H1 (cell line): ENCODE data around the gene TP73. TPM values are rescaled to one million over a fixed set of nuclear protein-coding genes. Genes with fewer than 3 reads are reported as not detected.

Experiments
- CTCF ChIA-PET: fragments of 300-600 bp; sonication (Branson Sonifier 250); formaldehyde crosslinking; loops from one replicate; lab custom pipeline; 2021; ENCODE audit not compliant: partially characterized antibody; lab: Charles Lee
- POLR2A ChIA-PET: fragments of 300-600 bp; sonication (Branson Sonifier 250); formaldehyde crosslinking; loops from one replicate; lab custom pipeline; 2021; ENCODE audit warnings: inconsistent platforms; ENCODE audit not compliant: partially characterized antibody; lab: Charles Lee
- DNase-seq, 2 experiments: peaks; one replicate each; pipeline versions ENCODE4 v3.0.0 to v3.0.0-alpha.2; 2010 to 2022; ENCODE audit warnings: low spot score in 2 of 2, low read depth in 1 of 2, mixed read lengths in 1 of 2
- FAIRE-seq: peaks from 2 replicates; lab custom pipeline; 2011; peaks lifted over from hg19 to GRCh38; lab: Jason Lieb, UNC
- H2AFZ ChIP-seq: 2 replicates; pipeline ENCODE4 v1.8.1; 2012; ENCODE audit warnings: low read length, inconsistent platforms
- H2AK5ac ChIP-seq: 2 replicates; pipeline ENCODE4 v1.6.1; 2013; ENCODE audit warnings: low read depth, low read length
- H2BK120ac ChIP-seq: replicated peaks from 2 replicates; pipeline ENCODE3; 2013; ENCODE audit warnings: low read depth, low read length, inconsistent platforms
- H2BK12ac ChIP-seq: 2 replicates; pipeline ENCODE4 v1.6.1; 2013; ENCODE audit warnings: low read depth, low read length
- H2BK15ac ChIP-seq: 2 replicates; pipeline ENCODE4 v1.6.1; 2013; ENCODE audit warnings: low read length
- H2BK20ac ChIP-seq: 2 replicates; pipeline ENCODE4 v1.6.1; 2013; ENCODE audit warnings: low read length
- H2BK5ac ChIP-seq: 2 replicates; pipeline ENCODE4 v1.6.1; 2013; ENCODE audit warnings: low read depth, low read length
- H3K14ac ChIP-seq: 2 replicates; pipeline ENCODE4 v1.6.1; 2013; ENCODE audit warnings: inconsistent platforms; ENCODE audit not compliant: insufficient read length
- H3K18ac ChIP-seq: 2 replicates; pipeline ENCODE4 v1.6.1; 2013; ENCODE audit warnings: low read length; ENCODE audit errors: extremely low read depth
- H3K23ac ChIP-seq: 2 replicates; pipeline ENCODE4 v1.6.1; 2013; ENCODE audit warnings: inconsistent platforms; ENCODE audit not compliant: insufficient read length
- H3K23me2 ChIP-seq: 2 replicates; pipeline ENCODE4 v1.6.1; 2013; ENCODE audit warnings: low read depth, low read length
- H3K27ac ChIP-seq: 2 replicates; pipeline ENCODE4 v1.6.1; 2011; ENCODE audit warnings: low read depth, low read length, inconsistent platforms
- H3K27me3 ChIP-seq, 4 experiments: replicated peaks in 1 of 4; 1 replicate in 1 of 4; 2 replicates in 3 of 4; pipeline versions ENCODE4 v1.6.1 to v1.8.1; 2011 to 2013; ENCODE audit warnings: low read length in 3 of 4, mild to moderate bottlenecking in 3 of 4, inconsistent platforms in 2 of 4, mixed read lengths in 2 of 4, moderate library complexity in 1 of 4; ENCODE audit not compliant: control insufficient read depth in 3 of 4, insufficient read depth in 3 of 4; ENCODE audit errors: extremely low read depth in 1 of 4
- H3K36me3 ChIP-seq, 4 experiments: 2 replicates each; pipeline versions ENCODE4 v1.6.1 to v1.8.1; 2011 to 2013; ENCODE audit warnings: mild to moderate bottlenecking in 4 of 4, low read length in 3 of 4, moderate library complexity in 2 of 4, control low read depth in 1 of 4, inconsistent platforms in 1 of 4; ENCODE audit not compliant: insufficient read depth in 4 of 4, control insufficient read depth in 2 of 4
- H3K4ac ChIP-seq: replicated peaks from 2 replicates; pipeline ENCODE3; 2013; ENCODE audit warnings: low read length, low read depth, mixed read lengths, inconsistent platforms; ENCODE audit not compliant: insufficient read length
- H3K4me1 ChIP-seq, 4 experiments: replicated peaks in 1 of 4; 1 replicate in 1 of 4; 2 replicates in 3 of 4; pipeline versions ENCODE4 v1.6.1 to v1.8.1; 2011 to 2013; ENCODE audit warnings: low read length in 3 of 4, inconsistent platforms in 2 of 4, mixed read lengths in 1 of 4; ENCODE audit not compliant: insufficient read depth in 4 of 4, control insufficient read depth in 3 of 4
- H3K4me2 ChIP-seq, 2 experiments: 2 replicates each; pipeline versions ENCODE4 v1.6.1 to v1.8.1; 2011 to 2013; ENCODE audit warnings: low read depth in 2 of 2, low read length in 2 of 2, control low read depth in 1 of 2, inconsistent platforms in 1 of 2, mild to moderate bottlenecking in 1 of 2; ENCODE audit not compliant: insufficient read depth in 1 of 2
- H3K4me3 ChIP-seq, 4 experiments: fragments of 200-600, 300-600 bp in 1 of 4; sonication (generic), shearing (Covaris generic), sonication (Bioruptor Twin) in 1 of 4; 2 replicates each; pipeline versions ENCODE4 v1.5.1 to v1.8.1; 2011 to 2016; ENCODE audit warnings: low read length in 4 of 4, low read depth in 3 of 4, control low read depth in 2 of 4, inconsistent platforms in 2 of 4, mild to moderate bottlenecking in 2 of 4, mixed read lengths in 1 of 4, moderate library complexity in 1 of 4; ENCODE audit not compliant: insufficient read depth in 2 of 4; ENCODE audit errors: extremely low read depth in 1 of 4
- H3K56ac ChIP-seq: replicated peaks from 2 replicates; pipeline ENCODE3; 2013; ENCODE audit warnings: low read depth, mild to moderate bottlenecking, mixed read lengths, low read length, inconsistent platforms; ENCODE audit not compliant: insufficient read length
- H3K79me1 ChIP-seq: 2 replicates; pipeline ENCODE4 v1.6.1; 2013; ENCODE audit warnings: low read depth, low read length, control low read depth
- H3K79me2 ChIP-seq, 2 experiments: 2 replicates each; pipeline versions ENCODE4 v1.6.1 to v1.8.1; 2012 to 2013; ENCODE audit warnings: low read length in 2 of 2, mild to moderate bottlenecking in 2 of 2, inconsistent platforms in 1 of 2; ENCODE audit not compliant: insufficient read depth in 2 of 2, control insufficient read depth in 1 of 2
- H3K9ac ChIP-seq, 4 experiments: replicated peaks in 1 of 4; 1 replicate in 1 of 4; 2 replicates in 3 of 4; pipeline versions ENCODE4 v1.6.1 to v1.8.1; 2011 to 2013; ENCODE audit warnings: low read depth in 3 of 4, low read length in 3 of 4, control low read depth in 2 of 4, mild to moderate bottlenecking in 2 of 4, moderate library complexity in 2 of 4, inconsistent platforms in 1 of 4; ENCODE audit errors: extremely low read depth in 1 of 4
- H3K9me3 ChIP-seq, 2 experiments: 2 replicates each; pipeline versions ENCODE4 v1.6.1 to v1.8.1; 2012 to 2013; ENCODE audit warnings: mild to moderate bottlenecking in 2 of 2, moderate library complexity in 2 of 2, control low read depth in 1 of 2, inconsistent platforms in 1 of 2, low read depth in 1 of 2, low read length in 1 of 2, mixed read lengths in 1 of 2; ENCODE audit not compliant: insufficient read depth in 2 of 2
- H4K20me1 ChIP-seq, 2 experiments: replicated peaks in 1 of 2; 2 replicates each; pipeline versions ENCODE3 to v1.8.1; 2011 to 2013; ENCODE audit warnings: inconsistent platforms in 2 of 2, low read length in 2 of 2, mild to moderate bottlenecking in 1 of 2; ENCODE audit not compliant: insufficient read depth in 2 of 2, control insufficient read depth in 1 of 2
- H4K5ac ChIP-seq: 2 replicates; pipeline ENCODE4 v1.6.1; 2013; ENCODE audit warnings: low read length, low read depth, mixed read lengths, inconsistent platforms; ENCODE audit not compliant: insufficient read length
- H4K8ac ChIP-seq: 2 replicates; pipeline ENCODE4 v1.8.0; 2013; ENCODE audit warnings: mild to moderate bottlenecking, moderate library complexity, low read length, inconsistent platforms; ENCODE audit not compliant: insufficient read depth; ENCODE audit errors: extremely low read depth
- H4K91ac ChIP-seq: replicated peaks from 2 replicates; pipeline ENCODE3; 2013; ENCODE audit warnings: low read length, mixed read lengths, inconsistent platforms; ENCODE audit not compliant: insufficient read length
- CTBP2 ChIP-seq: IDR thresholded peaks from 2 replicates; pipeline ENCODE4 v1.7.0; 2011; ENCODE audit warnings: borderline replicate concordance, mild to moderate bottlenecking, moderate library complexity, mixed read lengths, low read length; ENCODE audit not compliant: insufficient read depth, insufficient read length
- EP300 ChIP-seq, 2 experiments: IDR thresholded peaks; 1 replicate in 1 of 2; 2 replicates in 1 of 2; pipeline ENCODE4 v1.6.1; 2011 to 2012; ENCODE audit warnings: low read depth in 2 of 2, low read length in 2 of 2, mild to moderate bottlenecking in 2 of 2, borderline replicate concordance in 1 of 2, inconsistent platforms in 1 of 2, moderate library complexity in 1 of 2
- SUZ12 ChIP-seq: fragments of 200-600 bp; sonication (generic); IDR thresholded peaks from 2 replicates; pipeline ENCODE4 v1.6.1; 2012; ENCODE audit warnings: mild to moderate bottlenecking, inconsistent platforms, low read length, moderate library complexity, mixed read lengths
- WGBS, 2 experiments: shearing (Covaris generic) in 1 of 2; methylation state at CpG; one replicate each; pipeline versions ENCODE4 v1.1.6 to v1.1.7; 2013 to 2015; ENCODE audit warnings: low lambda C conversion rate in 2 of 2, mixed read lengths in 2 of 2, inconsistent platforms in 1 of 2, low coverage in 1 of 2, missing lambda C conversion rate in 1 of 2; ENCODE audit not compliant: insufficient replicate concordance in 2 of 2, insufficient coverage in 1 of 2, insufficient read length in 1 of 2; ENCODE audit errors: extremely low coverage in 1 of 2, missing lambda C conversion rate in 1 of 2; 5-methylcytosine and 5-hydroxymethylcytosine counted together
- polyA plus RNA-seq, 7 experiments: library from polyadenylated mRNA; depleted of rRNA in 3 of 7; stranded (reverse) in 5 of 7; unstranded in 2 of 7; fragments of >200 nt in 5 of 7; fragments of 200-250 nt in 2 of 7; gene quantifications; 1 replicate in 5 of 7; 2 replicates in 1 of 7; 4 replicates in 1 of 7; pipeline versions ENCODE4 v1.2.1 to v1.2.3, GENCODE V29; 2011 to 2013; ENCODE audit warnings: missing spikeins in 2 of 7, mixed read lengths in 2 of 7
- total RNA-seq: library from RNA; stranded (reverse); fragmentation: NEBNext Ultra II Directional; extraction: Animal tissue kit (Norgen Biotek cat#: 25700); gene quantifications from 2 replicates; pipeline ENCODE4 v1.2.1, GENCODE V29; 2021

TP73 gene
- total and polyA plus RNA-seq, 2 of the 8 experiments (the other 6 are each of a cell fraction or from before 2014, with no cell fraction given), result 2.6 to 3.1 TPM

DNA sequence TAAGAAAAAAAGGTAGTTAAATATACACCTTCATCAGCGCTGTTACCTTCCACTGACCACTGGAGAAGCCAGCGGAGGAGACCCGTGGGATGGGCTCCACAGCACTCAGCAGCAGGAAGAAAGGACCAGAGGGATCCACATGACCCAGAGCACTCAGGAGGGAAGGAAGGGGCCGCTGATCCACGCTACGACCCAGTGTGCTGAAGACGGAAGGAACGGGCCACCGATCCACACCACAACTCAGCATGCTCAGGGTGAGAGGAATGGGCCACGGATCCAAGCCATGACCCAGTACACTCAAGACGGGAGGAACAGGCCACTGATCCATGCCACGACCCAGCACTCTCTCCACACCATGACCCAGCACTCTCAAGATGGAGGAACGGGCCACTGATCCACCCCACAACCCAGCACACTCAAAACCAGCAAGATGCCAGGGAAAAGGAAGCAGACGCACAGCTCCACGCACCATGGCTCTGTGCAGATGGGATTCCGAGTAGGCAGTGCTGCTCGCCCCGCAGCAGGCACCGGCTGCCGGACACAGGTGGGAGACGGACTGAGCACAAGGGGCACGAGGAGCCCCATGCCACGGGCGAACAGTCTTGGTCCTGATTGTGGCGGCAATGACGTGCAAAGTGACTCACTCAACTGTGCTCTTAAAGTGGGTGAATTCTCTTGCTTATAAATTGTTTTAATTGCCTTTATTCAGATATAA, 11.1 kb upstream of the TP73 start:
- FAIRE-seq (no peak), DNase-seq (no peak)
- Histone ChIP-seq H3K4me3 (no peak overlapping the region), H3K36me3 (peaks cover 2 to 17% (median 9%) of the 10 kb centered on the region in 4 experiments; a peak in 5 of 8 replicates), H4K91ac (no peak overlapping the region), H2BK5ac (no peak overlapping the region), H3K4me2 (no peak overlapping the region), H4K8ac (no peak overlapping the region), H3K23ac (no peak overlapping the region), H2BK12ac (no peak overlapping the region), H2AFZ (no peak overlapping the region), H4K20me1 (peaks cover 0 to 7% of the 10 kb centered on the region in 2 experiments), H3K4me1 (no peaks in the 10 kb centered on the region), H3K9ac (no peak overlapping the region), H2BK120ac (no peak overlapping the region), H2AK5ac (no peak overlapping the region), H3K18ac (no peak overlapping the region), H2BK20ac (no peak overlapping the region), H3K9me3 (no peaks in the 10 kb centered on the region), H3K14ac (no peak overlapping the region), H3K27me3 (no peaks in the 10 kb centered on the region), H4K5ac (no peak overlapping the region), H3K23me2 (no peaks in the 10 kb centered on the region), H3K79me2 (no peaks in the 10 kb centered on the region), H3K27ac (no peak overlapping the region), H3K79me1 (peaks cover 5% of the 10 kb centered on the region), H3K56ac (no peak overlapping the region), H3K4ac (no peak overlapping the region), H2BK15ac (no peak overlapping the region)
- POLR2A ChIA-PET, result no interaction called here
- CTCF ChIA-PET, result interaction anchor here (1.0 to 1.7 kb wide), 7 partner anchors 9 to 122 kb away, joined by 3 to 8 read pairs (median 4); no protein-coding TSS in a partner anchor
- no peak for TF ChIP-seq EP300 (IDR thresholded peaks at IDR 0.05; ENCODE audit: borderline replicate concordance in 1 of 2, low read depth in 2 of 2, low read length in 2 of 2)
- TF ChIP-seq CTBP2, result no peak
- no peak for TF ChIP-seq SUZ12
- WGBS, 2 experiments, result 89% methylated on average over 26 of the region's 26 CpGs; no CpG with 5 or more reads in 1 of the 2 experiments
